GM19035 (cell line): ENCODE measurements around the gene SLC5A11.
"Not testable (repeated sequence)": the region's sequence is repeated elsewhere in the genome, so short reads cannot be mapped to it uniquely, and the experiment has no call there.

Experiments used
- ATAC-seq: cut with Tn5 transposase; IDR thresholded peaks from one replicate; pipeline ENCODE4 v1.9.1; 2021; ENCODE audit not compliant: unreplicated experiment

Gene SLC5A11, protein sequence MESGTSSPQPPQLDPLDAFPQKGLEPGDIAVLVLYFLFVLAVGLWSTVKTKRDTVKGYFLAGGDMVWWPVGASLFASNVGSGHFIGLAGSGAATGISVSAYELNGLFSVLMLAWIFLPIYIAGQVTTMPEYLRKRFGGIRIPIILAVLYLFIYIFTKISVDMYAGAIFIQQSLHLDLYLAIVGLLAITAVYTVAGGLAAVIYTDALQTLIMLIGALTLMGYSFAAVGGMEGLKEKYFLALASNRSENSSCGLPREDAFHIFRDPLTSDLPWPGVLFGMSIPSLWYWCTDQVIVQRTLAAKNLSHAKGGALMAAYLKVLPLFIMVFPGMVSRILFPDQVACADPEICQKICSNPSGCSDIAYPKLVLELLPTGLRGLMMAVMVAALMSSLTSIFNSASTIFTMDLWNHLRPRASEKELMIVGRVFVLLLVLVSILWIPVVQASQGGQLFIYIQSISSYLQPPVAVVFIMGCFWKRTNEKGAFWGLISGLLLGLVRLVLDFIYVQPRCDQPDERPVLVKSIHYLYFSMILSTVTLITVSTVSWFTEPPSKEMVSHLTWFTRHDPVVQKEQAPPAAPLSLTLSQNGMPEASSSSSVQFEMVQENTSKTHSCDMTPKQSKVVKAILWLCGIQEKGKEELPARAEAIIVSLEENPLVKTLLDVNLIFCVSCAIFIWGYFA

DNA sequence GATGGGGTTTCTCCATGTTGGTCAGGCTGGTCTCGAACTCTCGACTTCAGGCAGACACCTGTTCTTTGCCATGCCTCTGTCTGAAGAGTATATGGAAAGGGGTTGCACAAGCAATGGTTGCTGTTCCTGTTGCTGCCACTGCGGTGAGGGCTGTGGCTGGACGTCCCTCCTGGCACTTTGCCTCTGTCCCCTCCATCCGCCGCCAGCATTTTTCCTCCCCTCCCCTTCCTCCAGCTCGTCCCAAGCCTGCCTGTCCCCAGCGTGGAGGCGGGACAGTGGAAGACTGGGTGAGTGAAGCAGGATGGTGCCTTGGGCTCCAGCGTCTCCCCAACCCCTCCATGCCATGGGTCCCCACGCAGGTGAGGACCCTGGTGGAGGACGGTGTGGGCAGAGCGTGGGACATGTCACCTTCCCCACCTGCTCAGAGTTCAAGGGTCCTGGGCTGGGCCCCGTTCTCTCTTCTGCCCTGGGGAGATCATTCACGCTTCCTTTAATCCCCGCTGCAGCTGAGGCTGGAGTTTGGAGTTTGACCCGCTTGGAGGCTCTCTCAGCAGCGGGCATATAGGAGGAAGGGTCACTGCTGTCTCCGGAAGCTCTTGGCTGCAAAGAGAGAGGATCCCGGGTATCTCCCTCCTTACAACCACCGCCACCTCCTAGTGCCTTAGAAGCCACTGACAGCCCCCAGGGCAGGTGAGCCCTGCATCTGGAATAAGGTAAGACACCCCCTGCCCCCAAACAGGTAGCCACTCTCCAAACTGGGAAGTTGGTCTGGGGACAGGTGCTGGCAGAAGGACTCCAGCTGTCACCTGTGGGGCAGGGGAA lies at the start of gene SLC5A11:
SLC5A11 (plus strand) TSS at position 238 of the 822 bp plus-strand sequence. CDS start 12,681 bp downstream, outside the sequence.
- no peak for ATAC-seq

DNA sequence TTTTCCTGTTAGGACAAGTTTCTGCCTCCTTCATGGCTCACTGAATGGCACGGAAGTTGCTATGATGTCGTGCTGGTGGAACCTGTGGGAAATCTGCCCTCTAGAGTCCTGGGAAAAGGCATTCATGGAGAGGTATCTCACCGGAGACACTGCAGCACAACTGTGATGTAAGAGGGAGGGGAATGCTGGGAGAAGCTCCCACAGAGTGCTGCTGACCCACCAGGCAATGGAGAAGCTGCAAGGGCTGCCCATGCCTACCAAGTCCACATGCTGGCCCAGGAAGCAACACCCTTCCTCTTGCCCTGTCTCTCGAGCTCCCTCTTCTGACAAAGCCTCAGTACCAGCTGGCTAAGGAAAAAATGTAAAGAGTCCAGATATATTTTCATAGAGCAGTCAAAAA lies 45.2 kb upstream of the SLC5A11 start:
- ATAC-seq = no peak

DNA sequence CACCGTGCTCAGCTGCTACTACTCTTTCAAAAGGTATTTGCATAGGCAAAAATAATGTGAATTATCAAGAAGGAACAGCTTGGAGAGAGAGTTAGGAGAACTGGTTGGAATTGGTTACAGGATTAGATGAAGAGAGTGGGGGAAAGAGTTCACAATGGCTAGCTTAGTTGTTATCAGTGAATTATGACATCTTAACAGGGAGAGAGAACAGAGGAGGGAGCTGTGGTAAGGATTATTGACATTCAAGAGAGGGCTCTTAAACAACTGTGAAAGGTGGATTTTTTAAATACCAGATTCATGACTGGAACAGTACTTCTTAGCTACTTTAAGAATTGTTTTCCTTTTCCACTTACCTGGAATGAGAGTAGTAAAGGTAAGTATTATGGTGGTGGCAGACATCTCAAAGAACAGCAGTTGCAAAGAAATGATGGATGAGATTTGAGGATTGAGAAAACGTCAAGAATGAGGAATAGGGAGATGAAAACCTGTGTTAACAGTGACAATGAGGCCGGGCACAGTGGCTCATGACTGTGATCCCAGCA lies 43.9 kb upstream of the SLC5A11 start:
- ATAC-seq = no peak

DNA sequence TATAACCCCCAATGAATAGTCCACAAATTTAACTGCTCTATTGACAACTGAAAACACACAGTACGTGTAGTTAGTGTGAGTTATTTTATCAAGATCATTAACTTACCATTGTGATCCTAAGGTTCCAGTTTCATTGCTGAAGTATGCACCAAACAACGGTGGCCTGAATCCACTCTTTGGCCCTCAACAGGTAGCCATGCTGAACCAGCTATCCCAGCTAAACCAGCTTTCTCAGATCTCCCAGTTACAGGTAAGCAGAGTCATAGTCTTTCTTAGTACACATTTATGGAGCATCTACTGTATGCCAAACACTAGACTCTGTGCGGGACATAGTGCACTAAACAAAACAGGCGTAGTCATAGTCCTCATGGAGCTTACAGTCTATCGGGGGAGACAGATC lies 40.3 kb upstream of the SLC5A11 start:
- ATAC-seq = no peak

DNA sequence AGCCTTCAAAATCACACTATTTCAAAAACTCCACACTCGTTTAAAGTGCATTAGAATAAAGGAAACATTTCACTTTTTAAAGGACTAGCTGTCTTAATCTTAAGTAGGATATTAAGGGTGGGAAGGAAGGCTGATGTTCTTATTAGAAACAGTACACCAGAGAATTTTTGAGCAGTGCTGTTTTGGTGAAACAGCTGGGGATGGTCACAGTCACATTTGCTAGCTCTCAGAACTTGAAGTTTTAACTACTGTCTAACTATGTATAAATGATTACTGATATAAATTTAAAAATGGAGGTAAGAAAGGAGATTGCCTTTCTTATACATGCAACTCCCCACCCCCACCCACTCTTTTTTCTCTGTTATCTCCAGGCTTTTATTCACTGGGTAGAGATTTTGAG lies 38.5 kb upstream of the SLC5A11 start:
- no peak for ATAC-seq

DNA sequence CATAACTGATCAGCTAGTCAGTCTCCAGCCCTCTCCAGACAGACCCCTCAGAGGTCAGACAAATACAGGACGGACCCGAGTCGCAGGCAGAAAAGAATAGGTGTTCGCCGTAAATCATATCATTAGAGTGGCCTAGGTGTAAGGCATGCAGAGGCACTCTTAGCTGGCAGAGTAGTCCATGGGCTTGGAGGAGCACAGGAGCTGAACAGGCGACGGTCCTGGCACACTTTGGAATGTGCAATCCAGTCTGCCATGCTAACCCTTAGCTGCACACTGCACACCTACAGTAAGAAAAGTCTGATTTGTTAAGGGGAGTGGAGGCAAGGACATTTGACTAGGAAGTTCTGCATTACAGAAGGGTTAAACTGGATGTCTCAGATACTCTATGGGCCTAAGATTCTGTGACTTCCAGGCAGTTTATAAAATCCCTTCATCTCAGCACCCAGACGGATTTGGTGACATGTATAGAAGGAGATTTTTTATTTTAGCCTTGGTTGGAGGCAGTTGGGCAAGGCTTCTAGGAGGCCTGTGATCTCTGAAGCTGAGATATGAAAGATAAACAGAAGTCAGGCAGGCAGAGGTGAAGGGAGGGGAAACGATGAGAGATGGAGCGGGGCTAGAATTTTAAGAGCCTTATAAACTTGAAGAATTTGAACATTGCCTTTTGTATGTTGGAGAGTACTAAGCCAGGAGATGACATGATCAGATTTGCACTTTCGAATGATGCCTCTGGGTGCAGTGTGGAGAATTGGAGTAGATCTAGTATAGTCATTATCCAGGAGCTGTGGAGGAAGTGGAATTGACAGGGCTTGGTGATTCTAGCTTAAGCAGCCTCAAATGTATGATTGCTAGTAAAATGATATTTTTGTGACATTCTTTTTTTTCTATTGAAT lies 34.6 kb upstream of the SLC5A11 start:
- ATAC-seq = no peak

DNA sequence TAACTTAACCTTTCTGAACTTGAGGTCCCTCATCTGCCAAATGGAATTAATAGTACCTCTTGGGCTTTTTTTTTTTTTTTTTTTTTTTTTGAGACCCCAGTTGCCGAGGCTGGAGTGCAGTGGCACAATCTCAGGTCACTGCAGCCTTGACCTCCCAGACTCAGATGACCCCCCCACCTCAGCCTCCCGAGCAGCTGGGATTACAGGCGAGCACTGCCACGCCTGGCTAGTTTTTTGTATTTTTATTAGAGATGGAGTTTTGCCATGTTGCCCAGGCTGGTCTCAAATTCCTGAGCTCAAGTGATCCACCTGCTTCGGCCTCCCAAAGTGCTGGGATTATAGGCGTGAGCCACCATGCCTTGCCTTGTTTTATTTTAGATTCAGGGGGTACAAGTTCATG lies 33.0 kb upstream of the SLC5A11 start:
- ATAC-seq = not testable (repeated sequence)

DNA sequence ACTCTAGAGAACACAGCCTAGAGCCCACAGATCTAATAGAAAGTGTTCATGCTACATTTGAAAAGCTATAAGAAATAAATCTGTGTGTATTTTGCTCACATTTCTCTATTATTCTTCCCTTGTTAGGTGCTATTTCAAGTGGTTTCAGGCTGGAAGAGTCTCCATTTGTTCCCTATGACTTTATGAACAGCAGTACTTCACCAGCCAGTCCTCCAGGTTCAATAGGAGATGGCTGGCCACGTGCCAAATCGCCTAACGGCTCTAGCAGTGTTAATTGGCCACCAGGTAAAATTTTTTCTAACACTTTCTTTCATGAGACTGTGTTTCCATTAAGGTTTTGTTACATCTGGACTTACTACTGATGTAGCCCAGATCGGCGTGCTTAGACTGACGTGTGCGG lies 30.7 kb upstream of the SLC5A11 start:
- no peak for ATAC-seq

DNA sequence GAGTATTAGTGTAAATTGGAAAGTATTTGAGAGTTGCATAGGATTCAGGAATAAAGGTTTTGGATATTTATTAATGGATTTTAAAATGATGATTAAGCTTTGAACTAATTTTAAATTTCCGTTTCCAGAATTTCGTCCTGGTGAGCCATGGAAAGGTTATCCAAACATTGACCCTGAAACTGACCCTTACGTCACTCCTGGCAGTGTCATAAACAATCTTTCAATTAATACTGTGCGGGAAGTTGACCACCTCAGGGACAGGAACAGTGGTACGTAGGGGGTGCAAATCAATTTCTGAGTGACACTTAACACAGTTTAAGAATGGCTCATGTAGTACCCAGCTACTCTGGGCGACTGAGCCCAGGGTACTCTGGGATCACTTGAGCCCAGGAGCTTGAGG lies 29.1 kb upstream of the SLC5A11 start:
- ATAC-seq = no peak

DNA sequence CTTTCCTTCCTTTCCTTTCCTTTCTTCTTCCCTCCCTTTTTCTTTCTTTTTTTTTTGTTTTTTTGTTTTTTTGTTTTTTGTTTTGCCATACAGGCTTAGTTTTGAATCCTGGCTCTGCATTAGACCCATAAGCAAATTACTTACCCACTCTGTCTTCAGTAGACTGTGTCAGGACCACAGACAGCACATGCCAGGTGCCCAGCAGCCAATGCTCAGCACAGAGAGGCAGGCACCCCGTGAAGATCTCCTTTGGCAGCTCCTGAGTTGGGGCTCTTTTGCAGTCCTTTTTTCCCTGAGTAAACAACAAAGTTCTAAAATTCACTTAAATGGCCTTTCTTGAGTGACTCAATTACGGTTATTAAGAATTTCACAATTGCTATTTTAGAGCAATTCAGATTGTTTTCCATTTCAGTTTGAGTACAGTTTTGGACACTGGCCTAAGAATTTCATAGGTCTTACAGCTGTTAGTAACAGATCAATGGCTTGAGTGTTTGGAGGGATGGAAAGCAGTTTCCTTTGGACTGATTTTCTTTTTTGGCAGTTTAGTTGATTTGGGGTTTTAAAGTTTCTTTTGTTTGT lies 26.2 kb upstream of the SLC5A11 start:
- no peak for ATAC-seq

DNA sequence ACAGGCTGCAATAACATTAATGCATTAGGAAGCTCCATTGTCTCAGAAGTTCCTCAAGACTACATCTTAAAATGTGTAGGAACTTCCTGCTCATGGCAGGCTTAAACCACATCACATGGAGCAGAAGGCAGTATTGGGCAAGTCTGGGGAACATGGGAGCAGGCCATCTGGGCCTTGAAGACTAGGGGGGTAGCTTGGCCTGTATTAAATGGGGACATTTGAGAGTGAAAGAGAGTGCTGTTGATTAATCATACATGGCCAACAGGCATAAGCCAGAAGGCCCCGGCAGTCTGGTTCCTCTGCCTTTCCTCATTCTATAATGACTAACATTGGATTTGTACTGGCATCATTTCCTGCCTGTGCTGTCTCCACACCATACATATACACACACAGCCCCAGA lies 25.2 kb upstream of the SLC5A11 start:
- ATAC-seq = no peak

DNA sequence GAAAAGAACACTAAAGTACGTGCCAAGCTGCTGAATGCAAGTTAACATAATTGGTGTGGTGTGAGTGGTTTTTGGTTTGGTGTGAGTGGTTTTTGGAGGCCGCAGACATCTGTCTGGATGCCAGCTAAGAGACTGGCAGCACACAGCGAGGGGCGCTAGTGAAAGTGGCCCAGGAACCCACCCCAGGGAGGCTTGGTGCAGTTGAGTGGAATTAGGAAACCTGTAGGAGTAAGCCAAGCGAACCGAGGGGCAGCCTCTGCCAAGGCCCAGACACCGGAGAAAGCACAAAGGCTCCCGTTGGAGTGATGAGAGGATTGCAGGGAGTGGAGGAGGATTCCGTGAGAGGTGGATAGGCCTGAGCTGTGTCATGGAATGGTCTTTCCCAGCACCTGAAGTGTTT lies 24.6 kb upstream of the SLC5A11 start:
- ATAC-seq = no peak

DNA sequence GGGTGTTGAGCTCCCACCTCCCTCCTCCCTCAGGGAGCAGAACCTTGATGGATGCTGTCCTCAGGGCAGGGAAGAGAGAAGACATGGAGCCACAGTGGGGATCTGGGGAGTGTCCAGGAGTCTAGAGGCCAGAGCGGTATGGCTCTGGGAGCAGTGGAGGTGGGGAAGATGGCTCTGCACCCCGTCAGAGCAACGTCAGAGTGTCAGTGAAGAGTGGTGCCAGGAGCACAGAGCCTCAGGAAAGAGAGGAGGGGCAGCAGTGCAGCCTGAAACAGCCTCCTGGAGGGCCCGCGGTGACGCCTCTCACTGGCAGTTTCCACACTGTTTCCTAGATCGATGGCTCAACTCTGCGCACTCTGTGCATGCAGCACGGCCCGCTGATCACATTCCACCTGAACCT lies 23.2 kb upstream of the SLC5A11 start:
- ATAC-seq = no peak

DNA sequence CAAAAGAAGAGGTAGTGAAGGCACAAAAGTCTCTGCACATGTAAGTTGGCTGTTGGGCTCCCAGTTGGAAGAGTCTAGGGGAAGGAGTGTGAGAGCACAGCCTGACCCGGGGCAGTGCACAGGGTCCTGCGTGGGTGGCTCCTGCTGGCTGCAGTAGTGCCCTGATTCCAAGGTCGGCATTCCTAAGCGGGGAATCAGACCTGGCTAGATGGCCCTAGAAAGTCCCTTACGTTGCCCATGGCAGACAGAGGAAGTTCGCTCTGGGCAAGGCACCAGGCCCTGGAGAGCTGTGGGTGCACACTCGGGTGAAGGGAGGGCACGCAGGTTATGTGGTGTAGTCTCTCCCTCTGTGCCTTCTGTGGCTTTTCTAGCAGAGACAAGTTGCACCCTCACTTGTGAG lies 22.8 kb upstream of the SLC5A11 start:
- ATAC-seq = no peak

DNA sequence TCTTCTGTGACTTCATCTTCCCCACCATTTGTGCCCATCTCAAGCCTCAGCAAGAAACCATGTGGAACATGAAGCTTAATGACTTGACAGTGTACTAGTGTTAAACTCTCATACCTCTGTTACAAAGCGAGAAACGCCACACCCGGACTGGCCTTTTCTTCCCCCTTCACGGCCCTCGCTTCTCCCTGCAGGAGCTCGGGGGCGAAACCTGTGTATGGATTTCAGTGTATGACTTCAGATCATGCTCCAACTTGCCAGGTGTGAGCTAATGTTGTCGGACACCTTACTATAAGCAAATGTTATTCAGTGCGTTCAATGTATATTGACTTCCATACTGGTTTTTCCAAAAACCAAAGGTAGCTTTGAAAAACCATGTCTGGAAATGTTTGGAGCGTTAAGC lies 20.1 kb upstream of the SLC5A11 start:
- ATAC-seq = no peak

DNA sequence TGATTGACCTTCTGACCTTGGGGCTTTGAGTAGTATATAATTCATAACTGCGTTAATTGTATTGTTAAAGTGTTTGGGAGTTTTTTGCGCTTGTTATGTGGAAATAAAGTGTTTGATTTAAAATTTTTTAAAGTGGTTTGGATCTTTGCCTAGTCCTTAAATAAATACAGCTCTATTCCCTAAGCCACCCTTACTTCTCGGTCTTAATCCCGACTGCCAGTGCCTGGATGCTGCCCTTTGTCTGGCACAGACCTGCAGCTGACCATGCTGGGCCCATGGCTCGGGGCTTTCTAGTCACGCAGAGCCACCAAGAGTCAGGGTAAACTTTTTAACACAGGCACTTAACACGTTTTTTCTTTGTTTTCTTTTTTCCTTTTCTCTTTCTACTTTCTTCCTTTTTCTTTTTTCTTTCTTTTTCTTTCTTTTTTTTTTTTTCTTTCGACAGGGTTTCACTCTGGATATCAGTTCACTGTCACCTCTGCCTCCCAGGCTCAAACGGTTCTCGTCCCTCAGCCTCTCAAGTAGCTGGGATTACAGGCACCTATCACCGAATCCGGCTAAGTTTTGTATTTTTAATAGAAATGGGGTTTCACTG lies 19.6 kb upstream of the SLC5A11 start:
- no peak for ATAC-seq

DNA sequence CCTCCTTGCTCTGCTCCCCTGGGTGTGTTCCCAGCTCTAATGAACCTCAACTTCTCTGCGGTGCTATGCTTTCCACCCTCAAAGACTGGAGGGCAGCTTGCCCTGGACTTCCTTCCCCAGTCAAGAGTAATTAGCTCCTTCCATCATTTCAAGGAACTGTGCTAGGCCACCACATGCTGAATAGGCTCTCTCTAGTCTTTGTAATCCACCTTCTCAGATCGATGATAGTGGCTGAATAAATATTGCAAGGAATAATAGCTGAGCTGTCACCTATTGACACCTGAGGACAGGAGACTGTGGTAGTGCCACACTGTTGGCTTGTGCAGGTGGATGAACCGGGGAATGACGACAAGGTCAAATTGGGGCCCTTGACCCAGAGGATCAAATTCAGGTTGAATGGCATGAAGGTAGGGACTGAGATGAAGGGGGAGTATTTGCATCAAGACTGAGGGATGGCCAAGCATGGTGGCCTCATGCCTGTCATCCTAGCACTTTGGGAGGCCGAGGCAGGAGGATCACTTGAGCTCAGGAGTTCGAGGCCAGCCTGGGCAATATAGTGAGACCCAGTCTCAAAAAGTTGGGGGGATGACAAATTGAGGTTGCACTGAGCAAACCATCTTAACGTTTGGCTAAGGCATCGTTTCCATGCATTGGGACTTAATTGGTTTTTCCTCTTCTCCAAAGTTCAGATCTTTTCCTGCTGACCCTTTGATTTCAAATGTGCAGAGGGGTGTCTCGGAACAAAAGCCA lies 18.8 kb upstream of the SLC5A11 start:
- ATAC-seq = no peak

DNA sequence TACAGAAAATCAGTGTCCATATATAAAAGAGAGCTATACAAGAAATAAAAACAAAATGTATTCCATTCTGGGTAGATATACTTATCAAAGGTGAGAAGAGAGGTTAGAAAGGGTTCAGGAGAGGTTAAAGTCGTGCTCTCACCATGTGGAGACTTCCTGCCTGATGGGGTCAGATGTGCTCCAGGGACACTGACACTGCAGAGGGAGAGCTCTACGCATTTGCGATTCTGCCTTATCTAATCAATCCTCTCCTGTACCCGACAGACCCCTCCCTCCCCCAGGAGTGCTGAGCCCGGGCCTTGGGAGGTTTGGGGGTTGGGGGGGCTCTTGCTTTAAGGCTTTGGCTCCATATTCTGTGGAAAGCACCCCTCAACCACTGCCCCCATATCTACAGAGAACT lies 16.6 kb upstream of the SLC5A11 start:
- no peak for ATAC-seq

DNA sequence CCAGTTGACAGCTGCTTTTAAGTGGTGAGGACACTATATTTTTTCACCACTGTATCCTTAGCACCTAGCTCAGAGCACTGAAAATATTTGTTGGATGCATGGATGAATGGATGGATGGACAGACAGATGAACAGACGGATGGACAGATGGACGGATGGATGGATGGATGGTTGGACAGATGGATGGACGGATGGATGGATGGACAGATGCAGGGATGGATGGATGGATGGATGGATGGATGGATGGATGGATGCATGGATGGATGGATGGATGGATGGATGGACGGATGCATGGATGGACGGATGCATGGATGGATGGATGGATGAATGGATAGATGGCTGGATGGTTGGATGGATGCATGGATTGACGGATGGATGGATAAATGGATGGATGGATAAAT lies 12.4 kb upstream of the SLC5A11 start:
- ATAC-seq = no peak
